DMS53 treated with DMSO at 0.1 percent for 48 hours (cell line): ENCODE measurements around the gene INPP5F.
"Not testable (repeated sequence)": the region's sequence is repeated elsewhere in the genome, so short reads cannot be mapped to it uniquely, and the experiment has no call there.

Source experiments
- DNase-seq: peaks from one replicate; lab custom pipeline; 2025; ENCODE audit not compliant: unreplicated experiment; lab: John Stamatoyannopoulos, UW

INPP5F gene

GRCh38 chr10:119742947-119743648 is 17.2 kb downstream of the INPP5F start:
- DNase-seq: no peak

GRCh38 chr10:119747940-119748339 is 22.1 kb downstream of the INPP5F start:
- DNase-seq: no peak

- no peak for DNase-seq
Observed at GRCh38 chr10:119748871-119749270, 23.0 kb downstream of the INPP5F start.

- DNase-seq: no peak
Observed at GRCh38 chr10:119749455-119749854, 23.6 kb downstream of the INPP5F start.

GRCh38 chr10:119750391-119751230 is 24.8 kb downstream of the INPP5F start:
- peak; percentile 59 for DNase-seq

- no peak for DNase-seq
Observed at GRCh38 chr10:119753309-119753708, 27.5 kb downstream of the INPP5F start.

- no peak for DNase-seq
Observed at GRCh38 chr10:119754085-119754484, 28.2 kb downstream of the INPP5F start.

GRCh38 chr10:119754936-119755335 is 29.1 kb downstream of the INPP5F start:
- DNase-seq: no peak

GRCh38 chr10:119755446-119755845 is 29.6 kb downstream of the INPP5F start:
- no peak for DNase-seq

GRCh38 chr10:119758448-119759195 is 32.8 kb downstream of the INPP5F start:
- DNase-seq: no peak

GRCh38 chr10:119759832-119760231 is 34.0 kb downstream of the INPP5F start:
- DNase-seq: no peak

- DNase-seq: no peak
Observed at GRCh38 chr10:119761106-119761505, 35.3 kb downstream of the INPP5F start.

- no peak for DNase-seq
Observed at GRCh38 chr10:119762035-119762434, 36.2 kb downstream of the INPP5F start.

GRCh38 chr10:119762805-119763798 is 37.3 kb downstream of the INPP5F start:
- DNase-seq: no peak

GRCh38 chr10:119768455-119769094 is 42.7 kb downstream of the INPP5F start:
- no peak for DNase-seq

- DNase-seq: no peak
Observed at GRCh38 chr10:119769886-119770285, 44.0 kb downstream of the INPP5F start.

GRCh38 chr10:119770928-119771327 is 45.1 kb downstream of the INPP5F start:
- no peak for DNase-seq

- DNase-seq: no peak
Observed at GRCh38 chr10:119772334-119772733, 46.5 kb downstream of the INPP5F start.

- not testable (repeated sequence) for DNase-seq
Observed at GRCh38 chr10:119773041-119773440, 47.2 kb downstream of the INPP5F start.

GRCh38 chr10:119775529-119775928 is 49.7 kb downstream of the INPP5F start:
- no peak for DNase-seq
